Stimulated activated naive CD4-positive, alpha-beta T cell (primary cell): Measurements from ENCODE around the gene NUP58.

Experiments used
- DNase-seq, 6 experiments: peaks; one replicate each; lab custom pipeline; 2025; lab: John Stamatoyannopoulos, UW

NUP58 gene

GRCh38 chr13:25377244-25377962 is 76.0 kb downstream of the NUP58 start:
- no peak for DNase-seq

GRCh38 chr13:25378528-25378927 is 77.1 kb downstream of the NUP58 start:
- no peak for DNase-seq

- no peak for DNase-seq
These were observed 77.6 kb downstream of the NUP58 start for GRCh38 chr13:25379011-25379410.

- no peak for DNase-seq
These were observed 78.7 kb downstream of the NUP58 start for GRCh38 chr13:25380082-25380481.

- DNase-seq: no peak
These were observed 79.4 kb downstream of the NUP58 start for GRCh38 chr13:25380741-25381324.

GRCh38 chr13:25384758-25385410 is 83.5 kb downstream of the NUP58 start:
- no peak for DNase-seq

- DNase-seq: no peak
These were observed 90.5 kb downstream of the NUP58 start for GRCh38 chr13:25391932-25392331.
